GM12891 (cell line): ENCODE measurements around the gene IFRD1.
A peak's percentile ranks its signal among the peaks of the same experiment; 100 is the strongest.

Experiments used
- PAX5 ChIP-seq: IDR thresholded peaks from 2 replicates; pipeline ENCODE4 v1.6.1; 2011; ENCODE audit warnings: low read length, moderate library complexity, mild to moderate bottlenecking; ENCODE audit not compliant: insufficient read depth, severe bottlenecking
- POLR2A ChIP-seq: IDR thresholded peaks from 2 replicates; pipeline ENCODE4 v1.6.1; 2011; ENCODE audit warnings: low read depth, low read length, control low read depth
- POLR2AphosphoS5 ChIP-seq: IDR thresholded peaks from 2 replicates; pipeline ENCODE4 v1.6.1; 2011; ENCODE audit warnings: low read depth, low read length, control low read depth
- SPI1 ChIP-seq: IDR thresholded peaks from 2 replicates; pipeline ENCODE4 v1.6.1; 2011; ENCODE audit warnings: low read depth, low read length, control low read depth
- TAF1 ChIP-seq: IDR thresholded peaks from 2 replicates; pipeline ENCODE4 v1.6.1; 2011; ENCODE audit warnings: low read depth, low read length, control low read depth

- TF ChIP-seq TAF1 (no peak), POLR2A (0 out of 2 replicates have a peak, but pooled peaks have one; percentile 24), POLR2AphosphoS5 (no peak), SPI1 (no peak), PAX5 (no peak)
These were observed 2.0 kb downstream of the IFRD1 start for GRCh38 chr7:112452102-112452888.
